Measurements from ENCODE around the gene SV2C.
"Not testable (repeated sequence)": the region's sequence is repeated elsewhere in the genome, so short reads cannot be mapped to it uniquely, and the experiment has no call there.

SV2C gene

DNA sequence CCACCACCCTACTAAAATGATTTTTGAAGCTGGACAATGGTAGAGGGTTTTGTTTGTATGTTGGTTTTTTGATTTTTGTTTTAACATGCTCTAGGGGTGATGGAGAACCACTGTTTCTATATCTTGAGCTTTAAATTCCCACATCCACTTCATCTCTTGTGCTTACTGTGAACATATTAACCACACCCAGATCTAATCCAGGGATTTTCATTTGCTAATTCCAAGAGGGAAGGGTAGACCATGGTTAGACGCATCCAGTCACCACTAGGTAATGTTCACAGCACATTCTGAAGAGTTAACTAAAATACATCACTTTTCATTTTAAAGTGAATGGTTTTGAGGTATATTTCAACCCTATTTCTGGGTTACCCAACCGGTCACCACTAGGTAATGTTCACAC lies 283.4 kb downstream of the SV2C start:
- H4K91ac ChIP-seq (ENCODE audit: low read depth, low read length): no peak overlapping the region
- no peak overlapping the region for H3K23ac ChIP-seq (ENCODE audit: low read length)
- H4K8ac ChIP-seq (ENCODE audit: low read depth, low read length): no peak overlapping the region
- no peak overlapping the region for H3K9ac ChIP-seq (ENCODE audit: low read length)
- H2BK5ac ChIP-seq (ENCODE audit: low read depth, low read length, poor library complexity): no peak overlapping the region
- no peaks in the 10 kb centered on the region for H3K27me3 ChIP-seq (ENCODE audit: insufficient read depth, low read length)
- no peak overlapping the region for H3K27ac ChIP-seq (ENCODE audit: low read depth, low read length)
- no peak overlapping the region for H4K12ac ChIP-seq (ENCODE audit: low read depth, low read length)
- no peak overlapping the region for H3K18ac ChIP-seq (ENCODE audit: low read length)
- no peak overlapping the region for H2AK5ac ChIP-seq (ENCODE audit: low read length)
- no peak overlapping the region for H3K14ac ChIP-seq (ENCODE audit: low read length)
- H3K4me3 ChIP-seq (ENCODE audit: low read depth, low read length): no peak overlapping the region
- H3K79me2 ChIP-seq (ENCODE audit: control insufficient read depth, insufficient read depth, low read length, poor library complexity): no peaks in the 10 kb centered on the region
- H2BK120ac ChIP-seq (ENCODE audit: insufficient read depth, low read length, poor library complexity): no peak overlapping the region
- no CpG with 5 or more reads among the region's 2 CpGs for WGBS (ENCODE audit: extremely low coverage, insufficient coverage, insufficient read length)
- H3K4me2 ChIP-seq (ENCODE audit: low read length): no peak overlapping the region
- no peaks in the 10 kb centered on the region for H3K4me1 ChIP-seq (ENCODE audit: control insufficient read depth in 1 of 2, insufficient read depth in 2 of 2, low read length in 2 of 2)
- no peak for DNase-seq
- no peak overlapping the region for H2AFZ ChIP-seq (ENCODE audit: insufficient read depth, low read length, poor library complexity)
- H3K4ac ChIP-seq (ENCODE audit: low read depth, low read length): no peak overlapping the region
- H3K79me1 ChIP-seq (ENCODE audit: low read length): no peaks in the 10 kb centered on the region
- H3K9me3 ChIP-seq (ENCODE audit: insufficient read depth, low read depth, low read length): no peaks in the 10 kb centered on the region
- H3K36me3 ChIP-seq (ENCODE audit: control insufficient read depth in 1 of 2, insufficient read depth in 2 of 2, low read length in 2 of 2): no peaks in the 10 kb centered on the region
- no peak overlapping the region for H2BK12ac ChIP-seq (ENCODE audit: low read length)

DNA sequence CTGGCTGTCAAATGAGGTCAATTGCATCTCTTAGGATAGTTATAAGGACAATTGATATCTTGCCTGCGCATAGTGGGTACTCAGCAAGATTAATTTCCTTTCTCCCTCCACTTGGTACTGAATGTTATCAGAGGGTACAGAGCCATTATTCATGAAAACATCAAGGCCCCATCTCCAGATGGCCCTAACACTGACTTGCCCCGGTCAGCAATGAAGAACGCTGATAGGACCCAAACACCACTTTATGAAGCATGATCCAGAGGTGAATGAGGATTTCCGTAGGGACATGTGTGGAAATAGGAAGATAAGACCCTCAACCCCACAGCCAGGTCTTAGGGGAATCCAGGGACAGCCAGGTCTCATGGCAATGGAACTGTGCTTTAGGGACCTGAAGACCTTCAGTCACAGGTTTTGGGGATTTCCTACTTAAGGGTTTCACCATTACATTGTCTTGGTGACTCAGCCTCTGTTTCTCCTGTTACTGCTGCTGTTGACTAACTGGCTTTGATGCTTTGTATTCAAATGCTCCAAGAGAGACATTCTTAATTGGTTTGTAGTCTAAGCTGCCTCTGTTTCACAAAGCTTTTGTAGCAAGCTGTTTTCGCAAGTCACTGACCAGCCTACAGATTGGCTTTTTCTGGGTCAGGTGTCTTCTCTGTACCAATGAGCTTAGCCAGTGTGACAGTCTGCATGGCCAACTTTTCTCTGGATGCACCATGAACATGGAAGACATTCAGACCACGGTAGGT lies 284.6 kb downstream of the SV2C start:
- H3K4me2 ChIP-seq (ENCODE audit: low read length): no peak overlapping the region
- no peak overlapping the region for H3K18ac ChIP-seq (ENCODE audit: low read length)
- H3K14ac ChIP-seq (ENCODE audit: low read length): no peak overlapping the region
- H2BK5ac ChIP-seq (ENCODE audit: low read depth, low read length, poor library complexity): no peak overlapping the region
- no peak overlapping the region for H3K4ac ChIP-seq (ENCODE audit: low read depth, low read length)
- H2AK5ac ChIP-seq (ENCODE audit: low read length): no peak overlapping the region
- no peaks in the 10 kb centered on the region for H3K36me3 ChIP-seq (ENCODE audit: control insufficient read depth in 1 of 2, insufficient read depth in 2 of 2, low read length in 2 of 2)
- H2BK120ac ChIP-seq (ENCODE audit: insufficient read depth, low read length, poor library complexity): no peak overlapping the region
- no peak overlapping the region for H3K23ac ChIP-seq (ENCODE audit: low read length)
- no CpG with 5 or more reads among the region's 6 CpGs for WGBS (ENCODE audit: extremely low coverage, insufficient coverage, insufficient read length)
- H4K12ac ChIP-seq (ENCODE audit: low read depth, low read length): no peak overlapping the region
- no peak overlapping the region for H3K9ac ChIP-seq (ENCODE audit: low read length)
- H3K27ac ChIP-seq (ENCODE audit: low read depth, low read length): no peak overlapping the region
- no peak overlapping the region for H4K91ac ChIP-seq (ENCODE audit: low read depth, low read length)
- H3K79me1 ChIP-seq (ENCODE audit: low read length): peaks cover 2% of the 10 kb centered on the region
- H3K27me3 ChIP-seq (ENCODE audit: insufficient read depth, low read length): no peaks in the 10 kb centered on the region
- H3K4me3 ChIP-seq (ENCODE audit: low read depth, low read length): no peak overlapping the region
- no peak overlapping the region for H4K8ac ChIP-seq (ENCODE audit: low read depth, low read length)
- no peaks in the 10 kb centered on the region for H3K79me2 ChIP-seq (ENCODE audit: control insufficient read depth, insufficient read depth, low read length, poor library complexity)
- H2AFZ ChIP-seq (ENCODE audit: insufficient read depth, low read length, poor library complexity): no peak overlapping the region
- no peaks in the 10 kb centered on the region for H3K9me3 ChIP-seq (ENCODE audit: insufficient read depth, low read depth, low read length)
- peaks cover 7 to 9% of the 10 kb centered on the region in 2 experiments for H3K4me1 ChIP-seq (ENCODE audit: control insufficient read depth in 1 of 2, insufficient read depth in 2 of 2, low read length in 2 of 2)
- no peak overlapping the region for H2BK12ac ChIP-seq (ENCODE audit: low read length)
- DNase-seq: peak in 1 of 2 donors; percentile 24

DNA sequence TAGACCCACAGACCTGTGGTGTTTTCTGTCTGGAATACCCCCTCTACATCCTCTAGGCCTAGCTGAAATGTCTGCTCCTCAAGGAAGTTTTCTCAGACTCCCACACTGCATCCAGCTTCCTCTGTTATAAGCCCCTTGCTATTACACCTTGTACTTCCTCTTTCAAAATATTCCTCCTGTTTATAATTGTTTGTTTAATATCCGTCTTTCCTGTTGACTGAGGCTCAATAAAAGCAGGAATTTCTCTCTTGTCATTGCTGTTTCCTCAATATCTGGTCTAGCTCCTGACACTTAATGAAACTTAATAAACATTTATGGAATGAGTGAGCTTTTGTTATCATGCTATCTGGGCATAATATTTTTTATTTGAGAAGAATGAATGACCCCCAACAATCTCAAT lies 285.8 kb downstream of the SV2C start:
- Histone ChIP-seq H3K4me1 (ENCODE audit: control insufficient read depth in 1 of 2, insufficient read depth in 2 of 2, low read length in 2 of 2) (peaks cover 8 to 11% of the 10 kb centered on the region in 2 experiments), H3K4me2 (ENCODE audit: low read length) (no peak overlapping the region), H2BK120ac (ENCODE audit: insufficient read depth, low read length, poor library complexity) (no peak overlapping the region), H3K4me3 (ENCODE audit: low read depth, low read length) (no peak overlapping the region), H3K14ac (ENCODE audit: low read length) (no peak overlapping the region), H2BK12ac (ENCODE audit: low read length) (no peak overlapping the region), H4K8ac (ENCODE audit: low read depth, low read length) (no peak overlapping the region), H3K36me3 (ENCODE audit: control insufficient read depth in 1 of 2, insufficient read depth in 2 of 2, low read length in 2 of 2) (no peaks in the 10 kb centered on the region), H3K79me2 (ENCODE audit: control insufficient read depth, insufficient read depth, low read length, poor library complexity) (no peaks in the 10 kb centered on the region), H2AK5ac (ENCODE audit: low read length) (no peak overlapping the region), H3K4ac (ENCODE audit: low read depth, low read length) (no peak overlapping the region), H3K9me3 (ENCODE audit: insufficient read depth, low read depth, low read length) (no peaks in the 10 kb centered on the region), H2BK5ac (ENCODE audit: low read depth, low read length, poor library complexity) (no peak overlapping the region), H3K18ac (ENCODE audit: low read length) (no peak overlapping the region), H4K91ac (ENCODE audit: low read depth, low read length) (no peak overlapping the region), H3K79me1 (ENCODE audit: low read length) (peaks cover 7% of the 10 kb centered on the region), H3K9ac (ENCODE audit: low read length) (no peak overlapping the region), H4K12ac (ENCODE audit: low read depth, low read length) (no peak overlapping the region), H3K27ac (ENCODE audit: low read depth, low read length) (no peak overlapping the region), H3K27me3 (ENCODE audit: insufficient read depth, low read length) (no peaks in the 10 kb centered on the region), H3K23ac (ENCODE audit: low read length) (no peak overlapping the region), H2AFZ (ENCODE audit: insufficient read depth, low read length, poor library complexity) (no peak overlapping the region)
- no peak for DNase-seq
- no CpG with 5 or more reads among the region's 1 CpG for WGBS (ENCODE audit: extremely low coverage, insufficient coverage, insufficient read length)

DNA sequence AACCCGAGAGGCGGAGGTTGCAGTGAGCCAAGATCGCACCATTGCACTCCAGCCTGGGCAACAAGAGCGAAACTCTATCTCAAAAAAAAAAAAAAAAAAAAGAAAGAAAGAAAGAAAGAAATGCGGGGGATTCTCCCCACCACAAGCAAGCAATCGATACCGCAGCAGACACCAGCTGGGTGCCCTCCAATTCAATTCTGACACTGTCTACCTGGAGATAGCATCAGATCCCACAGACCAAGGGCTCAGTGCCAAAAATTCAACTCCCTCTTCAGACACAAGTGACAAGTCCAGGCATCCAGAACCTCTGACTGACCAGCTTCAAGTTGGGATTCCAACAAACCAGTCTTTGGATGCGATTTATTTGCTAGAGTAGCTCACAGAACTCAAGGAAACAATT lies 286.5 kb downstream of the SV2C start:
- peaks cover 8 to 11% of the 10 kb centered on the region in 2 experiments for H3K4me1 ChIP-seq (ENCODE audit: control insufficient read depth in 1 of 2, insufficient read depth in 2 of 2, low read length in 2 of 2)
- not testable (repeated sequence) for H3K79me1 ChIP-seq (ENCODE audit: low read length); H4K91ac ChIP-seq (ENCODE audit: low read depth, low read length); H3K36me3 ChIP-seq (ENCODE audit: control insufficient read depth in 1 of 2, insufficient read depth in 2 of 2, low read length in 2 of 2); H4K8ac ChIP-seq (ENCODE audit: low read depth, low read length); H3K9me3 ChIP-seq (ENCODE audit: insufficient read depth, low read depth, low read length); H3K14ac ChIP-seq (ENCODE audit: low read length); H4K12ac ChIP-seq (ENCODE audit: low read depth, low read length); H3K18ac ChIP-seq (ENCODE audit: low read length); H3K27ac ChIP-seq (ENCODE audit: low read depth, low read length); DNase-seq; H3K27me3 ChIP-seq (ENCODE audit: insufficient read depth, low read length); H2AK5ac ChIP-seq (ENCODE audit: low read length); H3K23ac ChIP-seq (ENCODE audit: low read length); H3K4me3 ChIP-seq (ENCODE audit: low read depth, low read length); H2BK12ac ChIP-seq (ENCODE audit: low read length); H3K4ac ChIP-seq (ENCODE audit: low read depth, low read length); H3K79me2 ChIP-seq (ENCODE audit: control insufficient read depth, insufficient read depth, low read length, poor library complexity); H2AFZ ChIP-seq (ENCODE audit: insufficient read depth, low read length, poor library complexity); H3K4me2 ChIP-seq (ENCODE audit: low read length); H2BK5ac ChIP-seq (ENCODE audit: low read depth, low read length, poor library complexity); H3K9ac ChIP-seq (ENCODE audit: low read length); H2BK120ac ChIP-seq (ENCODE audit: insufficient read depth, low read length, poor library complexity)
- WGBS (ENCODE audit: extremely low coverage, insufficient coverage, insufficient read length): no CpG with 5 or more reads among the region's 8 CpGs
